ENCODE measurements around the gene VPS41. TPM values are rescaled to one million over a fixed set of nuclear protein-coding genes. Genes with fewer than 3 reads are reported as not detected.

VPS41 gene
- polyA plus RNA-seq, 4 donors = 8.6 to 67.7 (median 14.4) TPM

DNA sequence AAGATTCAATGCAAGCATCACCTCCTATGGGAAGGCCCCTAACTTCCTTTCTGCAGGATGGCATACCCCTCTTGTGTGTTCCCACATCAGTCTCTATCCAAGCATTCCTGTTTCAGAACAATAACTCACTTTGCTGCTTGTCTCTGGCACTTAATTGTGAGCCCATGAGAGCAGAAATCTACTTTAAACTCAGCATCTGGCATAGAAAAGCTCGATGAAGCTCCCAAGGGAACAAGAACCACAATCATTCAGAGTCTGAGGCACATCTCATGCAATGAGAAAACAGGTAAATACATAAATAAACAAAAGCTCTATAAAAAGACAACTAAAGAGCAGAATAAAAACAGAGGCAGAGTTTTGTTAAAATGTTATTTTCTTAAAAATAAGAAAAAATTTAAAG lies 66.2 kb downstream of the VPS41 start:
- 85 to 97% (median 91%) methylated on average over 1 of the region's 1 CpG for WGBS, 3 donors

DNA sequence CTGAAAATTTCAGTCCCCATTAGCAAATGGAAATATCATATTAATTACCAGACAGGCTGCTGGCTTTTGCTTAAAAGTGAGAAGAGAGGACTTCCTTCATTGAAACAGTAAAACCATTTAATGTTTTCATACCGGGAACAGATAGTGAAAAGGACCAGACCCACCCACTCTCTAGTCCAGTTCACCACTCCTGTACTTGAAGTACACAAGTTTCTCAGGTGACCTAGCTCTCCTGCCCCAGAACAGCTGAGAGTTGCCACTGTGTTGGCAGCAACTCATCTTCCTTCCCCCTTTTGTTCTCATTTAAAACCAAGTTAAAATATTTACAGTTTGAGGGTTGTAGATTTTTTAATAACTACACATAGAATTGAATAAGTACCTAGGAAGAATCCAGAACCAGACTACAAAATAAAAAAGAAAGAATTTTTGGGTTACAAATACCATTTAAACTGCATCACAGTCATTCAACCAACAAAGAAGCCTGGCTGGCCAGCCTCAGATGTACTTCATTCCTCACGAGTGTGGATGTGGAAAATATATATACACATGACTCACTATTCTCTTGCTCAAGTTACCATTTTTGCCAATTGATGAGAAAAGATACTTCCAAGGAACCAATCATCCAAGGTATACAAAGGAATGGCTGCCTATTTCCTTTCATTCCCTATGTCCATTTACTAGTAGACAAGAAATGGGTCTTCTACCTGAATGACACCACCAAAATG lies 68.1 kb downstream of the VPS41 start:
- H3K4me3 ChIP-seq (ENCODE audit: low read depth in 1 of 3, low read length in 3 of 3) = no peak overlapping the region
- FAIRE-seq (no peak), DNase-seq (no peak)
- no peaks in the 10 kb centered on the region for H3K27me3 ChIP-seq (ENCODE audit: control insufficient read depth in 3 of 3, insufficient read depth in 3 of 3, low read length in 3 of 3)
- H3K36me3 ChIP-seq (ENCODE audit: control insufficient read depth in 3 of 3, insufficient read depth in 2 of 3, low read depth in 1 of 3, low read length in 3 of 3) = no peaks in the 10 kb centered on the region
- H3K27ac ChIP-seq (ENCODE audit: low read depth in 1 of 3, low read length in 2 of 3) = no peak overlapping the region
- WGBS, 3 donors = 66 to 72% (median 67%) methylated on average over 2 of the region's 2 CpGs
- H3K9me3 ChIP-seq (ENCODE audit: control insufficient read depth in 2 of 2, insufficient read depth in 1 of 2, low read depth in 1 of 2, low read length in 1 of 2) = peaks cover 0 to 4% of the 10 kb centered on the region in 2 donors
- H3K4me1 ChIP-seq (ENCODE audit: control insufficient read depth in 3 of 3, insufficient read depth in 2 of 3, low read depth in 1 of 3, low read length in 2 of 3) = no peaks in the 10 kb centered on the region

More for the DNA sequence above, 66.2 kb downstream of the VPS41 start:
- FAIRE-seq (no peak), DNase-seq (no peak)
- H3K4me1 ChIP-seq (ENCODE audit: control insufficient read depth in 3 of 3, insufficient read depth in 2 of 3, low read depth in 1 of 3, low read length in 2 of 3) = no peaks in the 10 kb centered on the region
- H3K9me3 ChIP-seq (ENCODE audit: control insufficient read depth in 2 of 2, insufficient read depth in 1 of 2, low read depth in 1 of 2, low read length in 1 of 2) = no peaks in the 10 kb centered on the region
- no peaks in the 10 kb centered on the region for H3K36me3 ChIP-seq (ENCODE audit: control insufficient read depth in 3 of 3, insufficient read depth in 2 of 3, low read depth in 1 of 3, low read length in 3 of 3)
- no peak overlapping the region for H3K27ac ChIP-seq (ENCODE audit: low read depth in 1 of 3, low read length in 2 of 3)
- H3K27me3 ChIP-seq (ENCODE audit: control insufficient read depth in 3 of 3, insufficient read depth in 3 of 3, low read length in 3 of 3) = no peaks in the 10 kb centered on the region
- no peak overlapping the region for H3K4me3 ChIP-seq (ENCODE audit: low read depth in 1 of 3, low read length in 3 of 3)

DNA sequence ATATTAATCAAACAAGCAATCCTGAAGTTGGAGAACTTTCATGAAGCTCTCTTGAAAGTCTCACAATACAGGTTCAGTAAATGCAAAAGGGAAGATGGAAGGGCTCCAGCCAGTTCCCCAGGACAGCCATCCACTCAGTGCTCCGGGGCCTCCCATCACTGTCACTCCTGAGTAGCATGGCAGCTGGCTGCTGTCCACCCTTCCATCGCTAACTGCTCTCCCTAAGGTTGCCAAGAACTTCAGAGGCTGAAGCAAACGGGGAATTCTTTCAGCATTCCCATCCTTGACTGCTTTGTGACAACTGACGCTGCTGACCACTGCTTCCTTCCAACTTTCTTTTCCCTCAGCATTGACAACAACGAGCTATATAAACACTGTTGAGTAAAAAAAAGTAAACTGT lies 69.1 kb downstream of the VPS41 start:
- Histone ChIP-seq H3K4me1 (ENCODE audit: control insufficient read depth in 3 of 3, insufficient read depth in 2 of 3, low read depth in 1 of 3, low read length in 2 of 3) (no peaks in the 10 kb centered on the region), H3K36me3 (ENCODE audit: control insufficient read depth in 3 of 3, insufficient read depth in 2 of 3, low read depth in 1 of 3, low read length in 3 of 3) (no peaks in the 10 kb centered on the region), H3K4me3 (ENCODE audit: low read depth in 1 of 3, low read length in 3 of 3) (no peak overlapping the region), H3K27me3 (ENCODE audit: control insufficient read depth in 3 of 3, insufficient read depth in 3 of 3, low read length in 3 of 3) (no peaks in the 10 kb centered on the region), H3K27ac (ENCODE audit: low read depth in 1 of 3, low read length in 2 of 3) (no peak overlapping the region), H3K9me3 (ENCODE audit: control insufficient read depth in 2 of 2, insufficient read depth in 1 of 2, low read depth in 1 of 2, low read length in 1 of 2) (peaks cover 0 to 4% of the 10 kb centered on the region in 2 donors)
- DNase-seq (no peak), FAIRE-seq (no peak)
- 63 to 84% (median 78%) methylated on average over 5 of the region's 5 CpGs for WGBS, 3 donors

DNA sequence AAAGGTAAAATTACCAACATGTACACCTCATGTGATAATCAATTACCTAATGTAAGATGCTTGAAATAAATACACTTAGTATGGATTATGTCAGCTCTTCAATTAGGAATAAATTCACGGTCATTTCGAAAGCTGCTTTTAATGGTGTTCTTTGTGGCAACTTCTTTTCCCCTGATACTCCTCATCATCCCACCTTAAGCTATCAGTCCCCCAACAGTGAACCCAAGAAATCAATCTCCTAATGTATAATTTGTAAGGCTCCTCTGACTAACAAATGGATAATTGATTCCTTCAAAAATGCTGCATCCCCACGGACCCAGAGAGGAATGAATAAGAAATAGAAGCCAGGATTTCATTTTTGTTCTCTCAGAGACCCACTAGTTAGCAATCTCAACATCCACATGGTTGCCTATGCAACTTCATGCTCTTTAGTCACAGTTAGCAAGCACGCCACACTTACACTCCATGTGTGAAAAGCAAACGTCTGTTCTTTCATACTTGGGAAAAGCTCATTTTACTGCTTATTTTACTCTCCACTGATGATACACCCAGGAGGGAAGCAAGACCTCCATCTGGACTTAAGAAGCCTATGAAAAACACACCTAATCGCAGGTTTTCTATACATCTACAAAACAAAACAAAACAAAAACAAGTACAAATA lies 70.1 kb downstream of the VPS41 start:
- FAIRE-seq (no peak), DNase-seq (no peak)
- no peaks in the 10 kb centered on the region for H3K27me3 ChIP-seq (ENCODE audit: control insufficient read depth in 3 of 3, insufficient read depth in 3 of 3, low read length in 3 of 3)
- no peaks in the 10 kb centered on the region for H3K4me1 ChIP-seq (ENCODE audit: control insufficient read depth in 3 of 3, insufficient read depth in 2 of 3, low read depth in 1 of 3, low read length in 2 of 3)
- H3K4me3 ChIP-seq (ENCODE audit: low read depth in 1 of 3, low read length in 3 of 3) = no peak overlapping the region
- no peak overlapping the region for H3K27ac ChIP-seq (ENCODE audit: low read depth in 1 of 3, low read length in 2 of 3)
- peaks cover 0 to 4% of the 10 kb centered on the region in 2 donors for H3K9me3 ChIP-seq (ENCODE audit: control insufficient read depth in 2 of 2, insufficient read depth in 1 of 2, low read depth in 1 of 2, low read length in 1 of 2)
- 90 to 95% (median 95%) methylated on average over 6 of the region's 6 CpGs for WGBS, 3 donors
- H3K36me3 ChIP-seq (ENCODE audit: control insufficient read depth in 3 of 3, insufficient read depth in 2 of 3, low read depth in 1 of 3, low read length in 3 of 3) = no peaks in the 10 kb centered on the region

DNA sequence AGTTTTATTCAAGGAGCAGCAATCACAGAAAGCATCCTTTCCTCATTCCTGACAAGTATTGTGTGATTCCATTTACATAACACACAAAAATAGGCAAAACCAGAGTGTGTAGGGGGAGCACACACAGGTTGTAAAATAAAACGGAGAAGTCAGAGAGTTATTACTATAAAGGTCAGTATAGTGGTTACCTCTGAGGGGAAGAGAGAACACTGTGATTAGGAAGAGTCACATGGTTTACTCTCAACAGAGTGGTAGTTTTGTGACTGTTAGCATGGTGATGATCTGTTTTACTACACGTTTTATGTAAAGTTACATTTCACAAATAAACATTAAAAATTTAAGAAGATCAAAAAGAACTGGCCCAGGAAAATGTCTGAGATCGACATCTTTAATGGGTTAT lies 74.6 kb downstream of the VPS41 start:
- no peaks in the 10 kb centered on the region for H3K27me3 ChIP-seq (ENCODE audit: control insufficient read depth in 3 of 3, insufficient read depth in 3 of 3, low read length in 3 of 3)
- no peak overlapping the region for H3K4me3 ChIP-seq (ENCODE audit: low read depth in 1 of 3, low read length in 3 of 3)
- WGBS, 3 donors = 82 to 92% (median 84%) methylated on average over 3 of the region's 3 CpGs
- no peak overlapping the region for H3K27ac ChIP-seq (ENCODE audit: low read depth in 1 of 3, low read length in 2 of 3)
- no peak for FAIRE-seq
- no peaks in the 10 kb centered on the region for H3K4me1 ChIP-seq (ENCODE audit: control insufficient read depth in 3 of 3, insufficient read depth in 2 of 3, low read depth in 1 of 3, low read length in 2 of 3)
- peaks cover 0 to 4% of the 10 kb centered on the region in 2 donors for H3K9me3 ChIP-seq (ENCODE audit: control insufficient read depth in 2 of 2, insufficient read depth in 1 of 2, low read depth in 1 of 2, low read length in 1 of 2)
- DNase-seq = no peak
- H3K36me3 ChIP-seq (ENCODE audit: control insufficient read depth in 3 of 3, insufficient read depth in 2 of 3, low read depth in 1 of 3, low read length in 3 of 3) = no peaks in the 10 kb centered on the region

DNA sequence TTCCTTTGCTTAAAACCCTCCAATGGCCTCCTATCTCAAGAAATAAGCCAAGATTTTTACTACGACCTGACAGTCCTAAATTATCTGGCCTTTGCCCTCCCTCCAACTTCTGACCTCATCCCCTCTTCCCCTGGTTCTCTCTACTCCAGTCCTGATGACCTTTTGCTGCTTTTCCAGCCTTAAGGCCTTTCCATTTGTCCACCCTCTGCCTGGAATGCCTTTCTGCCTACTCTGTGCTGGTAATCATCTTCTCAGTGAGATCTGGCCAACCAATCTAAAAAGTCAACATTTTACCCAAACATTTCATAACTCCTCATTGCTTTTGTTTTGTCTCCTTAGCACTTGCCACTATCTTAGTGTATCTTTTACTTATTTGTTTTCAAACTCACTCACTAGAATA lies 75.7 kb downstream of the VPS41 start:
- FAIRE-seq (no peak), DNase-seq (no peak)
- Histone ChIP-seq H3K27ac (ENCODE audit: low read depth in 1 of 3, low read length in 2 of 3) (no peak overlapping the region), H3K4me3 (ENCODE audit: low read depth in 1 of 3, low read length in 3 of 3) (no peak overlapping the region), H3K4me1 (ENCODE audit: control insufficient read depth in 3 of 3, insufficient read depth in 2 of 3, low read depth in 1 of 3, low read length in 2 of 3) (no peaks in the 10 kb centered on the region), H3K9me3 (ENCODE audit: control insufficient read depth in 2 of 2, insufficient read depth in 1 of 2, low read depth in 1 of 2, low read length in 1 of 2) (peaks cover 0 to 4% of the 10 kb centered on the region in 2 donors), H3K27me3 (ENCODE audit: control insufficient read depth in 3 of 3, insufficient read depth in 3 of 3, low read length in 3 of 3) (no peaks in the 10 kb centered on the region), H3K36me3 (ENCODE audit: control insufficient read depth in 3 of 3, insufficient read depth in 2 of 3, low read depth in 1 of 3, low read length in 3 of 3) (no peaks in the 10 kb centered on the region)
- 7 to 65% (median 59%) methylated on average over 1 of the region's 1 CpG for WGBS, 3 donors

DNA sequence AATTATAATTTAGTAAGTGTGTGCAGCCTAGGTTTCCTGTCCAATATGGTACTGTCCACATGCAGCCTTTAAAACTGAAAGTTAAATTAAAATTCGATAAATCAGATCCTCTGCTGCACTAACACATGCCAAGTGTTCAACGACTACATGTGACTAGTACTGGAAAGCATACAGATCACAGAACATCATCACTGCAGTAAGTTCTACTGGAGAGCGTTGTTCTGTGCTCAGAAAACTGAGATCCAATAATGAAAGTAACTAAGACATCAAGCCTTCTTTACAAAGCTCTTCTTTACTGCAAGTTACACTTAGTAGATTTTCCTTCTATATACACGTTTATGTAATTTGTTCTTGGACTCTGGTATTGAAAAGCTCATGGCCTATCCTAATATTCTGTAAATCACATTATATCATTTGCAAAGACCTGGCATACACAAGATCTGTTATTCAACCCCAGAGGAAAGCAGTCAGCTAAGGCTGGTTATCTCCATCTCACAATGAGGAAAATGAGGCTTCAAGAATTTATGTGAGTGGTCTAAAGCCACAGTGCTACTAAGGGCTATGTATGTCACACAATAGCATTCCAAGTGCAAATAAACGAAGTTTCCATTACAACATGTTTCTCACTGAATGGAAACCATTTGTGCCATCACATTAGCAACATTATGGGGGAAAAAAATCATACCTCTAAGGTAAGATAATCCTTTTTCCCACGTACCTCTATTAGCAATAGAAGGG lies 77.6 kb downstream of the VPS41 start:
- Histone ChIP-seq H3K4me1 (ENCODE audit: control insufficient read depth in 3 of 3, insufficient read depth in 2 of 3, low read depth in 1 of 3, low read length in 2 of 3) (no peaks in the 10 kb centered on the region), H3K4me3 (ENCODE audit: low read depth in 1 of 3, low read length in 3 of 3) (no peak overlapping the region), H3K27ac (ENCODE audit: low read depth in 1 of 3, low read length in 2 of 3) (no peak overlapping the region), H3K36me3 (ENCODE audit: control insufficient read depth in 3 of 3, insufficient read depth in 2 of 3, low read depth in 1 of 3, low read length in 3 of 3) (no peaks in the 10 kb centered on the region), H3K27me3 (ENCODE audit: control insufficient read depth in 3 of 3, insufficient read depth in 3 of 3, low read length in 3 of 3) (no peaks in the 10 kb centered on the region), H3K9me3 (ENCODE audit: control insufficient read depth in 2 of 2, insufficient read depth in 1 of 2, low read depth in 1 of 2, low read length in 1 of 2) (no peaks in the 10 kb centered on the region)
- no peak for FAIRE-seq
- no peak for DNase-seq
- 81 to 89% (median 86%) methylated on average over 6 of the region's 6 CpGs for WGBS, 3 donors

DNA sequence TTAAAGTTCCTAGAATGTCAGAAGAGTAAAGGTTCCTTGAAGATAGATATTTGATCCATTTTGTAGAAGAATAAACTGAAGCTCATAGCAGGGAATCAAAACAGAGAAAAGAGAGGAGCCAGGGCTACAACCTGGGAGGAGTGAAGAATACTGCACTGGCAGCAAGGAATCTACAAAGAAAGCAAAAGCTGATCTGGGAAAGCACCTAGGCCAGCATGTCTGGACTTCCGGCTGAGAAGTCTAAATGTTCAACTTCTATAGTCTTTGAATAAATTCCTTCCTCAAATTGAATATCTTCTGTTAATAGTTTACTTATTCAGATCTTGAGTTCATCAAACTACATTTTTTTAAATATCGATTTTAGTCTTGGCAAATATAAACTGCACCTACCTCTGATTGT lies 78.2 kb downstream of the VPS41 start:
- Histone ChIP-seq H3K9me3 (ENCODE audit: control insufficient read depth in 2 of 2, insufficient read depth in 1 of 2, low read depth in 1 of 2, low read length in 1 of 2) (no peaks in the 10 kb centered on the region), H3K4me1 (ENCODE audit: control insufficient read depth in 3 of 3, insufficient read depth in 2 of 3, low read depth in 1 of 3, low read length in 2 of 3) (no peaks in the 10 kb centered on the region), H3K36me3 (ENCODE audit: control insufficient read depth in 3 of 3, insufficient read depth in 2 of 3, low read depth in 1 of 3, low read length in 3 of 3) (no peaks in the 10 kb centered on the region), H3K4me3 (ENCODE audit: low read depth in 1 of 3, low read length in 3 of 3) (no peak overlapping the region), H3K27me3 (ENCODE audit: control insufficient read depth in 3 of 3, insufficient read depth in 3 of 3, low read length in 3 of 3) (no peaks in the 10 kb centered on the region), H3K27ac (ENCODE audit: low read depth in 1 of 3, low read length in 2 of 3) (no peak overlapping the region)
- DNase-seq (no peak), FAIRE-seq (no peak)
- WGBS, 3 donors = 90 to 93% (median 92%) methylated on average over 2 of the region's 2 CpGs

All from small intestine (tissue), 7 donors.